ENCODE data around the gene CPT2.

Gene CPT2

GRCh38 chr1:53218201-53218600 lies 21.6 kb downstream of the CPT2 start:
- DNase-seq (ENCODE audit: insufficient read length, low spot score) (no peak), FAIRE-seq (no peak)
- no peak for TF ChIP-seq POLR2A (IDR thresholded peaks at IDR 0.05; ENCODE audit: low read depth, low read length)

- FAIRE-seq (no peak), DNase-seq (ENCODE audit: insufficient read length, low spot score) (no peak)
- TF ChIP-seq POLR2A (IDR thresholded peaks at IDR 0.05; ENCODE audit: low read depth, low read length), result no peak
Measured at GRCh38 chr1:53219711-53220110, 23.1 kb downstream of the CPT2 start.

- FAIRE-seq, result peak; percentile 73
- peak; percentile 76 for TF ChIP-seq POLR2A (IDR thresholded peaks at IDR 0.05; ENCODE audit: low read depth, low read length)
- DNase-seq (ENCODE audit: insufficient read length, low spot score), result peak; percentile 94
Measured at GRCh38 chr1:53220171-53220961, 23.7 kb downstream of the CPT2 start, which contains the start of gene CZIB. CZIB (minus strand) TSS chr1:53220634; CDS start chr1:53220575, 59 bp downstream.

- FAIRE-seq (no peak), DNase-seq (ENCODE audit: insufficient read length, low spot score) (no peak)
- TF ChIP-seq POLR2A (IDR thresholded peaks at IDR 0.05; ENCODE audit: low read depth, low read length), result no peak
Measured at GRCh38 chr1:53220962-53221286, 24.3 kb downstream of the CPT2 start.

GRCh38 chr1:53237638-53238037 lies 41.0 kb downstream of the CPT2 start:
- TF ChIP-seq POLR2A (IDR thresholded peaks at IDR 0.05; ENCODE audit: low read depth, low read length), result no peak
- DNase-seq (ENCODE audit: insufficient read length, low spot score), result no peak
- no peak for FAIRE-seq

- TF ChIP-seq POLR2A (IDR thresholded peaks at IDR 0.05; ENCODE audit: low read depth, low read length), result peak; percentile 70
- peak; percentile 97 for DNase-seq (ENCODE audit: insufficient read length, low spot score)
- FAIRE-seq, result peak; percentile 89
Measured at GRCh38 chr1:53238197-53239155, 41.9 kb downstream of the CPT2 start, which contains the start of gene MAGOH. MAGOH (minus strand) TSS chr1:53238518; CDS start chr1:53238448, 70 bp downstream.

GRCh38 chr1:53241828-53242227 lies 45.2 kb downstream of the CPT2 start:
- FAIRE-seq (no peak), DNase-seq (ENCODE audit: insufficient read length, low spot score) (no peak)
- no peak for TF ChIP-seq POLR2A (IDR thresholded peaks at IDR 0.05; ENCODE audit: low read depth, low read length)

GRCh38 chr1:53242381-53242780 lies 45.8 kb downstream of the CPT2 start:
- TF ChIP-seq POLR2A (IDR thresholded peaks at IDR 0.05; ENCODE audit: low read depth, low read length), result no peak
- DNase-seq (ENCODE audit: insufficient read length, low spot score) (no peak), FAIRE-seq (no peak)

- no peak for FAIRE-seq
Measured at GRCh38 chr1:53244141-53244540, 47.5 kb downstream of the CPT2 start.

GRCh38 chr1:53246261-53247134 lies 49.9 kb downstream of the CPT2 start:
- FAIRE-seq (no peak), DNase-seq (ENCODE audit: insufficient read length, low spot score) (no peak)
- no peak for TF ChIP-seq POLR2A (IDR thresholded peaks at IDR 0.05; ENCODE audit: low read depth, low read length)

More at GRCh38 chr1:53244141-53244540, 47.5 kb downstream of the CPT2 start:
- no peak for DNase-seq (ENCODE audit: insufficient read length, low spot score)
- TF ChIP-seq POLR2A (IDR thresholded peaks at IDR 0.05; ENCODE audit: low read depth, low read length), result no peak

GRCh38 chr1:53249706-53250105 lies 53.1 kb downstream of the CPT2 start:
- DNase-seq (ENCODE audit: insufficient read length, low spot score), result no peak
- no peak for TF ChIP-seq POLR2A (IDR thresholded peaks at IDR 0.05; ENCODE audit: low read depth, low read length)
- FAIRE-seq, result no peak

GRCh38 chr1:53250325-53250724 lies 53.7 kb downstream of the CPT2 start:
- no peak for TF ChIP-seq POLR2A (IDR thresholded peaks at IDR 0.05; ENCODE audit: low read depth, low read length)
- FAIRE-seq (no peak), DNase-seq (ENCODE audit: insufficient read length, low spot score) (no peak)

GRCh38 chr1:53254011-53254640 lies 57.5 kb downstream of the CPT2 start:
- FAIRE-seq (no peak), DNase-seq (ENCODE audit: insufficient read length, low spot score) (no peak)
- no peak for TF ChIP-seq POLR2A (IDR thresholded peaks at IDR 0.05; ENCODE audit: low read depth, low read length)
